Osteoblast (primary cell): ENCODE data around the gene KRTAP10-1. TPM values are rescaled to one million over a fixed set of nuclear protein-coding genes. Genes with fewer than 3 reads are reported as not detected.

Experiments used
- DNase-seq: peaks from one replicate; pipeline ENCODE4 v3.0.0; 2011; ENCODE audit warnings: low spot score, mixed read lengths; ENCODE audit not compliant: insufficient read length; ENCODE audit errors: missing footprints
- H2AFZ ChIP-seq: 2 replicates; pipeline ENCODE4 v1.6.0; 2011; ENCODE audit warnings: mild to moderate bottlenecking, low read length
- H3K27ac ChIP-seq: 2 replicates; pipeline ENCODE4 v1.5.1; 2011; ENCODE audit warnings: mild to moderate bottlenecking, low read depth, low read length, moderate library complexity
- H3K27me3 ChIP-seq: 2 replicates; pipeline ENCODE4 v1.6.0; 2012; ENCODE audit warnings: mild to moderate bottlenecking, control low read depth, inconsistent platforms, low read length, moderate library complexity; ENCODE audit not compliant: insufficient read depth
- H3K36me3 ChIP-seq: 2 replicates; pipeline ENCODE4 v1.5.1; 2011; ENCODE audit warnings: mild to moderate bottlenecking, low read length, control low read depth, moderate library complexity; ENCODE audit not compliant: insufficient read depth
- H3K4me1 ChIP-seq: 2 replicates; pipeline ENCODE4 v1.5.1; 2011; ENCODE audit warnings: mild to moderate bottlenecking, low read length, control low read depth, moderate library complexity; ENCODE audit not compliant: insufficient read depth
- H3K4me2 ChIP-seq: 2 replicates; pipeline ENCODE4 v1.6.0; 2011; ENCODE audit warnings: mild to moderate bottlenecking, low read length; ENCODE audit not compliant: insufficient read depth
- H3K4me3 ChIP-seq: fragments of 200-600 bp; sonication (generic); 3 replicates; pipeline ENCODE4 v1.5.1; 2012; ENCODE audit warnings: mild to moderate bottlenecking, low read length, inconsistent platforms; ENCODE audit not compliant: insufficient read depth
- H3K79me2 ChIP-seq: 2 replicates; pipeline ENCODE4 v1.6.0; 2012; ENCODE audit warnings: mild to moderate bottlenecking, low read length, control low read depth, inconsistent platforms; ENCODE audit not compliant: insufficient read depth
- H3K9me3 ChIP-seq: 2 replicates; pipeline ENCODE4 v1.5.1; 2011; ENCODE audit warnings: low read depth, low read length, control low read depth
- H4K20me1 ChIP-seq: 2 replicates; pipeline ENCODE4 v1.6.0; 2012; ENCODE audit warnings: mild to moderate bottlenecking, low read length, control low read depth; ENCODE audit not compliant: insufficient read depth
- total RNA-seq: library from RNA; depleted of rRNA; stranded (reverse); fragments of >200 nt; gene quantifications from 2 replicates; pipeline ENCODE4 v1.2.3, GENCODE V29; 2012
- TF ChIP-seq, protein P1 (sequence below): IDR thresholded peaks from 2 replicates; pipeline ENCODE4 v1.5.1; 2011; ENCODE audit warnings: mild to moderate bottlenecking, low read depth, low read length, moderate library complexity; ENCODE audit errors: extremely low read depth

Gene KRTAP10-1
- total RNA-seq, 1 donor: not detected

- TF ChIP-seq, protein P1, sequence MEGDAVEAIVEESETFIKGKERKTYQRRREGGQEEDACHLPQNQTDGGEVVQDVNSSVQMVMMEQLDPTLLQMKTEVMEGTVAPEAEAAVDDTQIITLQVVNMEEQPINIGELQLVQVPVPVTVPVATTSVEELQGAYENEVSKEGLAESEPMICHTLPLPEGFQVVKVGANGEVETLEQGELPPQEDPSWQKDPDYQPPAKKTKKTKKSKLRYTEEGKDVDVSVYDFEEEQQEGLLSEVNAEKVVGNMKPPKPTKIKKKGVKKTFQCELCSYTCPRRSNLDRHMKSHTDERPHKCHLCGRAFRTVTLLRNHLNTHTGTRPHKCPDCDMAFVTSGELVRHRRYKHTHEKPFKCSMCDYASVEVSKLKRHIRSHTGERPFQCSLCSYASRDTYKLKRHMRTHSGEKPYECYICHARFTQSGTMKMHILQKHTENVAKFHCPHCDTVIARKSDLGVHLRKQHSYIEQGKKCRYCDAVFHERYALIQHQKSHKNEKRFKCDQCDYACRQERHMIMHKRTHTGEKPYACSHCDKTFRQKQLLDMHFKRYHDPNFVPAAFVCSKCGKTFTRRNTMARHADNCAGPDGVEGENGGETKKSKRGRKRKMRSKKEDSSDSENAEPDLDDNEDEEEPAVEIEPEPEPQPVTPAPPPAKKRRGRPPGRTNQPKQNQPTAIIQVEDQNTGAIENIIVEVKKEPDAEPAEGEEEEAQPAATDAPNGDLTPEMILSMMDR: no peak
- Histone ChIP-seq H3K27me3 (no peaks in the 10 kb centered on the region), H3K4me3 (no peak overlapping the region), H3K27ac (no peak overlapping the region), H4K20me1 (no peaks in the 10 kb centered on the region), H3K4me1 (no peaks in the 10 kb centered on the region), H3K4me2 (no peak overlapping the region), H3K36me3 (no peaks in the 10 kb centered on the region), H3K79me2 (no peaks in the 10 kb centered on the region), H2AFZ (no peak overlapping the region), H3K9me3 (no peaks in the 10 kb centered on the region)
- no peak for DNase-seq
These were observed 39.8 kb upstream of the KRTAP10-1 start for GRCh38 chr21:44579833-44580144.

- Histone ChIP-seq H3K27me3 (no peaks in the 10 kb centered on the region), H2AFZ (no peak overlapping the region), H3K36me3 (no peaks in the 10 kb centered on the region), H3K4me3 (no peak overlapping the region), H3K9me3 (no peaks in the 10 kb centered on the region), H3K27ac (no peak overlapping the region), H3K4me1 (no peaks in the 10 kb centered on the region), H3K4me2 (no peak overlapping the region), H3K79me2 (no peaks in the 10 kb centered on the region), H4K20me1 (no peaks in the 10 kb centered on the region)
- TF ChIP-seq, protein P1: no peak
- no peak for DNase-seq
These were observed 39.2 kb upstream of the KRTAP10-1 start for GRCh38 chr21:44579056-44579832.

DNA sequence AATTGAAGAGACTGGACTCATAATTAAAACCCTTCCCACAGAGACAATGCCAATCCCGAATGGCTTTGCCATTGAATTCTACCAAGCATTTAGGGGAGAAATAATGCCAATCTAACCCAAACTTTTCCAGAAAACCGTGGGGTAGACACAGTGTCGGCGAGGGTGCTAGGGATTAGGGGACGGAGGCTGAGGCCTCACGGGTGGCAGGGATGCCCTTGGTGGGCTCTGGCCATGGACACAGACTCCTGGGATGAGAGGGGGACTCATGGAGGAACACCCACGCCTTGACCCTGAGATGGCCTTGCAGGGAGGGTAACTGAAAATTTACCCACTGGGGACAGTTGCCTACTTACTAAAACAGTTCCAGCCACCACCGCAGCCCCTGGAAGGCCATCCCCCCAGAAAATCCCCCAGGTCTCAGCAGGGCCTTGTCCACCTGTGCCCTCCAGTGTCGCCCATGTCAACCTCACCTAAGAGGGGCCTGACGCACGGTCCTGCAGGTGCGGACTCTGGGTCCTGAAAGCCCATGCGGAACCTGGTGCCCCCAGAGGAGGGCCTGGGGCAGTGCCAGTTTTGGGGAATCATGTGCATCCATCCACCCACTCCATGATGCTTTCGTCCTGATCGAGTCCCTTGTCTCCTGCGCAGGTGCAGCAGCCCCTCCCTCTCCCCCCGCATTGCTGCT is 38.5 kb upstream of the KRTAP10-1 start:
- Histone ChIP-seq H4K20me1 (no peaks in the 10 kb centered on the region), H3K9me3 (no peaks in the 10 kb centered on the region), H3K4me1 (no peaks in the 10 kb centered on the region), H3K27me3 (no peaks in the 10 kb centered on the region), H3K4me2 (no peak overlapping the region), H3K36me3 (no peaks in the 10 kb centered on the region), H3K79me2 (no peaks in the 10 kb centered on the region), H2AFZ (no peak overlapping the region), H3K4me3 (no peak overlapping the region), H3K27ac (no peak overlapping the region)
- DNase-seq: no peak
- TF ChIP-seq, protein P1: no peak

GRCh38 chr21:44576025-44576420 is 36.0 kb upstream of the KRTAP10-1 start:
- H3K36me3 ChIP-seq: no peaks in the 10 kb centered on the region
- peaks cover 14% of the 10 kb centered on the region for H3K27me3 ChIP-seq
- H3K4me3 ChIP-seq: no peak overlapping the region
- H3K4me1 ChIP-seq: no peaks in the 10 kb centered on the region
- no peak for DNase-seq
- H3K27ac ChIP-seq: no peak overlapping the region
- H3K79me2 ChIP-seq: no peaks in the 10 kb centered on the region
- H2AFZ ChIP-seq: no peak overlapping the region
- H3K4me2 ChIP-seq: no peak overlapping the region
- H3K9me3 ChIP-seq: peaks cover 3% of the 10 kb centered on the region
- H4K20me1 ChIP-seq: no peaks in the 10 kb centered on the region
- TF ChIP-seq, protein P1: no peak
